Measurements from ENCODE around the gene DCAF8L2. TPM values are rescaled to one million over a fixed set of nuclear protein-coding genes. Genes with fewer than 3 reads are reported as not detected.

The DCAF8L2 gene
- total RNA-seq, 1 experiment from 2014 or later, result not detected

DNA sequence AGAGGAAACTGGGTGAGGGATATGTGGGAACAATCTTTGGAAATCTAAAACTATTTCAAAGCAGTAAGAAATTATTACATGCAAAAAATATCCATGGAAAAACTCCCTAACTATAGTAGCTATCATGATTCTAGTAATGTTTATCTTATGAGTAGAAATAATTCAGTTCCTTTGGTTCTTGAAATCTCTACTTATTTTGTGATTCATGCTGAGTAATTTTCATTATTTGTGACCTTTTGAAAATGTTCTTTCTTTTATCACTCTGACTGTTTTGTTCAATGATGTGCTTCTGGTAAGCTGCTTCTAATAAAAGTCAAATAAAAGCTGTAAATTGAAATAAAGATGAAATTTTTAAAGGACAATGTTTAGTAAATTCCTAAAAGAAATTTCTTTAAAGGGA, 177.2 kb downstream of the DCAF8L2 start:
- Histone ChIP-seq H2BK120ac (ENCODE audit: low read depth, low read length, poor library complexity, severe bottlenecking) (no peak overlapping the region), H3K4me1 (ENCODE audit: insufficient read depth, low read length) (no peaks in the 10 kb centered on the region), H2AK5ac (ENCODE audit: insufficient read length, low read length) (no peak overlapping the region), H3K27me3 (ENCODE audit: insufficient read depth, low read length) (no peaks in the 10 kb centered on the region), H3K9ac (ENCODE audit: extremely low read depth, insufficient read length, low read length) (no peak overlapping the region), H3K79me2 (ENCODE audit: insufficient read depth, low read length) (no peaks in the 10 kb centered on the region), H3T11ph (ENCODE audit: low read length) (no peak overlapping the region), H4K20me1 (ENCODE audit: control insufficient read depth, insufficient read depth, insufficient read length) (no peaks in the 10 kb centered on the region), H3K27ac (ENCODE audit: insufficient read length, low read depth, low read length) (no peak overlapping the region), H4K91ac (ENCODE audit: insufficient read length, low read depth, low read length) (no peak overlapping the region), H3K23ac (ENCODE audit: insufficient read length, low read depth, low read length) (no peak overlapping the region), H3K14ac (ENCODE audit: insufficient read depth, low read length) (no peak overlapping the region), H2BK20ac (ENCODE audit: low read depth, low read length, poor library complexity, severe bottlenecking) (no peak overlapping the region), H3K9me3 (ENCODE audit: control insufficient read depth, low read depth, low read length) (peaks cover 8% of the 10 kb centered on the region), H3K79me1 (ENCODE audit: insufficient read depth, low read depth, low read length, poor library complexity, severe bottlenecking) (no peaks in the 10 kb centered on the region), H2BK5ac (ENCODE audit: insufficient read length, low read length) (no peak overlapping the region), H2AFZ (ENCODE audit: low read length) (no peak overlapping the region), H3K18ac (ENCODE audit: insufficient read length, low read depth, low read length) (no peak overlapping the region), H3K23me2 (ENCODE audit: insufficient read length, low read depth, low read length, poor library complexity, severe bottlenecking) (no peaks in the 10 kb centered on the region), H3K4me2 (ENCODE audit: insufficient read depth, insufficient read length, low read length) (no peak overlapping the region), H2BK15ac (ENCODE audit: low read depth, low read length) (no peak overlapping the region), H3K56ac (ENCODE audit: insufficient read length, low read depth, low read length) (no peak overlapping the region), H4K8ac (replicated peaks; ENCODE audit: insufficient read length, low read depth, low read length) (no peak overlapping the region), H2BK12ac (ENCODE audit: insufficient read length, low read depth, low read length) (no peak overlapping the region), H3K4ac (ENCODE audit: low read depth, low read length) (no peak overlapping the region), H4K5ac (ENCODE audit: insufficient read length, low read depth, low read length) (no peak overlapping the region)
- Mint-ChIP-seq H3K4me1 (no peaks in the 10 kb centered on the region), H3K36me3 (ENCODE audit: insufficient read depth in 1 of 3, low read depth in 3 of 3) (no peaks in the 10 kb centered on the region; a peak in 1 of 7 replicates), H3K4me3 (no peak overlapping the region), H3K27ac (no peak overlapping the region), H3K9me3 (peaks cover 51 to 53% of the 10 kb centered on the region in 2 experiments), H3K27me3 (ENCODE audit: low read depth) (peaks cover 4% of the 10 kb centered on the region; the same call in 1 of the 2 replicates)
- TF ChIP-seq CTCF (conservative IDR thresholded peaks at IDR 0.05), result no peak
- no peak for DNase-seq

Measured in H9 (cell line).